NCI-H446 (cell line): ENCODE results near the gene PCSK4.
A peak's percentile ranks its signal among the peaks of the same experiment; 100 is the strongest.

ENCODE experiments used
- DNase-seq, 2 experiments: peaks; one replicate each; lab custom pipeline; 2025; lab: John Stamatoyannopoulos, UW

PCSK4 gene

DNA sequence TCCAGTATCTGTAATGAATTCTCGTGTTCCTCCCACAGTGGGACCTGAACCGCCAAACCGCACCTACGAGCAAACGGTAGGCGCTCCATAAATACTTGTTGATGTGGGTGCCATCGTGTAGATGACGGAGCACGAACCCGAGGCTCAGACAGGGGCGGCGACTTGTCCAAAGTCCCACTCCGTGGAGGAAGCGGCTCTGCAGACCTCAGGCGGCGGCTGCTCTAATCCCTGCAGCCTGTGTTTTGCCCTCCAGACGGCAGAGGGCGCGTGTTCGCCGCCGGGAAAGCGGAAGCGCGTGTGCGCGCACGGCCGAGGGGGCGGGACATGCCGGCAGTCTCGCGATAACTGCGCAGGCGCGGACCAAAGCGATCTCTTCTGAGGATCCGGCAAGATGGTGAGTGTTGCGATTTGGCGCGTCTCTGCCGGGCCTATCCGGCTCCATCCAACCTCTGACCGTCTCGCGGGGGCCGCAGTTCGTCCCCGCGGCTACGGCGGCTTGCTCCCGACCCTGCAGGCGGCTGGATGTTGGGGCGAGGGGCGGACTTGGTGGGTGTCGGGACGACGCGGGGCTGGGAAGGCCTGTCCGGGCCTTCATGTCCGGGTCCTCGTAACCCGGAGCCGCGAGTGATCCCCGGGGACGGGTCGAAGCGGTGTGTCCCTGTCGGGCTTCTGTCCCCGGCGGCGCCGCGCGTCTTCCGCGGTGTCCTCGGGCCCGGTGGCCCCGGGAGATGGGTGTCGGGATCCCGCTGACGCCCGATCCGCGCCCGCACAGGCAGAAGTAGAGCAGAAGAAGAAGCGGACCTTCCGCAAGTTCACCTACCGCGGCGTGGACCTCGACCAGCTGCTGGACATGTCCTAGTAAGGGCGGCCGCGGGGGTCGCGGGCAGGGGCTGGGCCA, 51.9 kb downstream of the PCSK4 start, which contains the start of gene RPS15:
Gene RPS15, plus strand, starts transcription at position 362 of the 898 bp plus-strand sequence. Its CDS starts 30 bp downstream, at position 392.
- peak; percentile 92 to 98 for DNase-seq

DNA sequence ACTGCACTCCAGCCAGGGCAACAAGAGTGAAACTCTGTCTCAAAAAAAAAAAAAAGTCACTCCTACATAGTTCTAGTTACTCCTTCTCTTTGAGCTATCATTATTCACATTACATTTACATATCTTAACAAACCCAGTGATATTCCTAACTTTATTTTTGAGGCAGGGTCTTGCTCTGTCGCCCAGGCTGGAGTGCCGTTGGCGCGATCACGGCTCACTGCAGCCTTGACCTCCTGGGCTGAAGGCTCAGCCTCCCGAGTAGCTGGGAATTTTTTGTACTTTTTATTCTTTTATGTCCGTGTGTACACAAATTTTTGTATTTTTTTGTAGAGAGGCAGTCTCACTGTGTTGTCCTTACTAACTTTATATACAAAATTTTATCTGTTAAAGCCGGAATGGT, 52.5 kb downstream of the PCSK4 start:
- no peak for DNase-seq

DNA sequence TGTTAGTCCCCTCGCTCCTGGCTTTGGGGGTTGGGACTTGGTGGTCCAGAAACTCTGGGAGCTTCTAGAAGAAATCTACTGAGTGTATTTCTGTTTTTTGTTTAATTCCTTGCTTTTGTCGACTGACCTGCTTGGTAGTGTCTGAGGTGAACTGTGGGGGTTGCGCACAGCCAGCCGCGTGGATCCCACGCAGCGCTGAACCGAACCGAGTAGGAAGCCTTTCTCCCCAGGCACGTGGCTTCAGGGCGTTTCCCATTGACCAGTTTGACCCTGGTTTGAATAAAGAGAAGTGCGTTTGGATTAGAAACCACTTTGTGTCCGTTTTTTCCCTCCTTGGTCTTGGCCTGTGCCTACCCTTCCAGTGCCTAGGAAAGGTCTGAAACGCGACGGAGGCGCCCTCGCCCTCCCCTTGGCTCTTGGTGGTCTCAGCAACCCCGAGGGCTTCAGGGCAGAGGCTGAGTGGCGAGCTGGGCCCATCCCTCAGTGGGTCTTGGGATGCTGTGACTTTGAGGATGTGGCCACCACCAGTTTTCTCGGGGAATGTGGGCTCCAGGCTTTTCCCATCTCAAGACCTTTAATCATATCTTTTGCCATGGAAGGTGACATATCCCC, 54.7 kb downstream of the PCSK4 start:
- DNase-seq = no peak

DNA sequence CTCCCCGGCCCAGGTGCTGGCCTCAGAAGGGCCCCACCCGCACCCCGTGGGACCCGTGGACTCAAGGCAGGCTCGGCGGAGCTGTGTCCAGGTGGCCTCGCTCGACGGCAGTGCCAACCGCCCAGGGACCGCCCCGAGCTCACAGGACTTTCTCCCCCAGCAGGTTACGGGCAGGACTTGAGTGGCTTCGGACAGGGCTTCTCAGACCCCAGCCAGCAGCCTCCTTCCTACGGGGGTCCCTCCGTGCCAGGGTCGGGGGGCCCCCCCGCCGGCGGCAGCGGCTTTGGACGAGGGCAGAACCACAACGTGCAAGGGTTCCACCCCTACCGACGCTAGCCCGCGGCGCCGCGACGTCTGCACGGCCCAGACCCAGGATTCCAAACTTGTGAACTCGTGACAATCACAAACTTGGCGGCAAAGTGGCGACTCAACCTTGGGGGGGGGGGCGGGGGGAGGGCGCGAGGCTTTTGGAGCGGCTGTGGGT, 55.5 kb downstream of the PCSK4 start:
- DNase-seq = no peak

DNA sequence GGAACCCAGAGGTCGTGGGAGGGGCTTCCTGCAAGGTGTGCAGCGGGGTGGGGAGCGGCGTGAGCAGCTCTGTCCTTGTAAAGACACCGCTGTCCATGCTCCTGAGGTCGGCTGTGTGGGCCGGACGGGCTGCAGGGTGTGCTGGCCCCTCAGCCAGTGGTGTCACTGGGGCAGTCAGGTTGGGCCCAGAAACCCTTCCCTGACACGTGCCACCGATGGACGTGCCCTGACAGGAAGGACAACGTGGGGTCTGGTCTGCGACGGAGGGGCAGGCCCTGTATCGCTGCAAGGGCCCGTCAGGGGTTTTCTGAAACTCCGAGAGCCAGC, 56.1 kb downstream of the PCSK4 start:
- no peak for DNase-seq

DNA sequence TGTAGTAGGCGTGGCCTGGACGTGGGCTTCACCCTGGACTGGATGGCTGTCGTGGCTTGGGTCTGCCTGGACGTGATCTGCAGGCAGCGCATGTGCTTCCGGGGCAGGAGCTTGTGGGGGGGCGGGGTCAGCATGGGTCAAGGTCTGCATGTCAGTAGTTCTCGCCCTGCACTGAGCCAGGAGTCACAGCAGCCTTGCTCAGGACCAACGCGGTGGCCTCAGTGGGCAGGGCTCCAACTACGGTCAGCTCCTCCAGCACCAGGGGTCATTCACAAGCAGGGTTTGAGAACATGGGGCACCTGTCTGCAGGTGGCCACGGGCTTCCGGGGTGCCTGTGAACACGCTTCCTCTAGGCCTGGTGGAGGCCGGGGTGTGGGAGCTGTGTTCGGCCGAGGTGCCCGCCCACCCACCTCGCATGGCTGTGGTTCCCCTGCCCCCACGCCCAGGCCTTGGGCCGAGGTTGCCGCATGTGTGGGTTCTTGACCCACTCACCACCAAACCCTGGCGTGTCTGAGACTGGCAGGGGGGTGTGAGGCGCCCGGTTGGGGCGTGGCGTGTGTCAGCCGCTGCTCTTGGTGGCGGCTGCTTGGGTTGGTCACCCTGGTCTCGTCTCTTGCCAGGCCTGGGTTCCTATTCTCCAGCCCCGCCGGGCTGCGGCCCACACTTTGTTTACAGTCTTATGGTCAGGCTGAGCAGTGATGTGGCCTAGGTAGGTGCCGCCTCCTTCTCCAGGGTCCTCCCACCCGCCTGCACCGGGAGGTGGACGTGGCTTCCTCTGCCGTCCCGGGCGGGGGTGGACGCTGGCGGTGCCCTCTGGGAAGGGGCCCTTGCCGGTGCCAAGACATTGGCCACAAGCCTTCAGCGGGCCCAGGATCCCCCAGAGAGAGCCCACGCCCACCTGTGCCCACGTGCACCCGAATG, 56.8 kb downstream of the PCSK4 start:
- no peak for DNase-seq

DNA sequence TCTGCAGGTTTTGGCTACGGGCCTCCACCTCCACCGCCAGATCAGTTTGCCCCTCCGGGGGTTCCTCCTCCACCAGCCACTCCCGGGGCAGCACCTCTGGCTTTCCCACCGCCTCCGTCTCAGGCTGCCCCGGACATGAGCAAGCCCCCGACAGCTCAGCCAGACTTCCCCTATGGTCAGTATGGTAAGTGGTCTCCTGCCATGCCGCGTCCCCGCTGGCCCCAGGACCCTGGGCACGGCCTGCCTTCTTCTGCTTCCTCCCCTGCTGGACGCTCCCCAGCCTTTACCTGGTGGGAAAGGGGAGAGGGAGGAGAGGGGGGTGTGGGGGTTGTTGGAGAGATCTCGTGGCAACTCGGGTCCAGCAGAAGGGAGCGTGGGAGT, 57.7 kb downstream of the PCSK4 start:
- no peak for DNase-seq

DNA sequence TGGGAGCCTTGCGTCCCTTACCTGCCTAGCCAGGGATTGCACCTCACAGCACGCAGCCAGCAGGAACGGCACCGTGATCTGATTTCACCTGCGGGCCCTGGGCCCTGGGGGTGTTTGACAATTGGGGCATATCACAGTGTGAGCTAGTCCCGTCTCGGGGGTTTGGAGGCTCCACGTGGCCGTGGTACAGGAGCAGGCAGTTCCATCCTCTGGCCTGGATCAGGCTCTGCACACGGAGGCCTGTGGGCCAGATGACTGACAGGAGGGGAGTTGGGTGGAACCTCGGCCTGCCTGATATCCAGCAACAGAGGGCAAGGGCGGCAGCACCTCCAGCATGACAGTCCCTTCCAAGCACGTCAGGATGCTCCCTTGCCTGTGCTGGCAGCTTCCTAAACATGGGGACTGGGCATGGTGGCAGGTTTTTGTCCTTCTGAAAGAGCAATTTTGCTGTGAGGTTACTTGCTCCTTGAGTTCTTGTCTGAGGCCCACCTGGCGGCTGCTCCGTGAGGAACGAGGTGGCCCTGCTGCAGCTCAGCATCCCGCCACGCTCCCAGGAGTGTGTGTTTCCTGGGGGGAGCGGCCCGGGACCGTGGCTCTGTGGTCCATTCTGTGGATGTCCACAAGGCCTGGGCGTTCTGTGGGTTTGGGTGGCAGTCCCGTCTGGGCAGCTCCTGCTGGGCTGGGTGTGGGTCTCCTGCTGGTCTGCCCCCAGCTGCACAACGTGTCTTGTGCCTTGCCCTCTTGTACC, 58.2 kb downstream of the PCSK4 start:
- no peak for DNase-seq
